ENCODE data around the gene SPIRE2. TPM values are rescaled to one million over a fixed set of nuclear protein-coding genes. Genes with fewer than 3 reads are reported as not detected.

The SPIRE2 gene
- total and polyA plus RNA-seq, 2 of the 13 experiments (the other 11 are each of a cell fraction or from before 2014, with no cell fraction given): 13.3 to 37.5 TPM

DNA sequence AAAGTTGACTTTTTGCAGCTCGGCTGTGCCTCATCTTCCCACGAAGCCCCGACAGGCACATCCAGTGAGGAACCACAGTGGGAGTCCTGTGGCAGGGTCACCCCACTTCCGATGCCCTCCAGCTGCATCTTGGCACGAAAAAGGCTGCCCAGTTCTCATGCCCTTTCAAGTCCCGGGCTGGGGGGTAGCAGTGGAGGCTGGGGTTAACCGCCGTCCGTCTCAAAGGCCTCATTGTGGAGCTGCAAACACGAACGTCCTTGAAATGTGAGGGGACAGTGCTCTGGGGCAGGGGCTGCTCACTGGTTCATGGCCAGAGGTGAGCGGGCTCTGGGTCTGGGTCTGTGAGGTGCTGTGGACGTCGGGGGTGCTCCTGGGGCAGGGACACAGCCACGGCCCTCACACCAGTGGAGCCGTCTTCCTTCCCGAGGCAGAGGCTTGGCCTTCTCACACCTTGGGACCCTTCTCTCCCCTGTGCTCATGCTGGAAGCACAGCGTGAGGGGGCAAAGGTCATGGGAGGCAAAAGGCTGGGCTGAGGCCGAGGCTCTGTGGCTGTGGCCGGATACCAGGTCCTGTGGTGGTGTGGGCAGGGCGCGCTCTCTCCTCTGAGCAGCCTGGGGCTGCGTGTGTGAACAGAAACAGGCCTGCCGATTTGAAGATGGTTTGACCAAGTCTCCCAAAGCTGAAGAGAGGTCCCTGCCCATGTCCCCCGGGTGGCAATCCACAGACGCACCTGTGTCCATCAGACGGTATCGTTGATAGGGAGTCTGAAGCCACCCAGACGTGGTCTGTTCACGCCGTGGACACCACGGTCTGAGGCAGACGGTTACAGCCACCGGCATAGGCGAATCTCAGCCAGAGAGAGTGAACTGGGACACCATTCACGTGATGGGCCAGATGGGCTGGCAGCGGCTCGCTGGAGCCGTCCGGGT lies 87.3 kb downstream of the SPIRE2 start (continued):
- TF ChIP-seq, protein P1, sequence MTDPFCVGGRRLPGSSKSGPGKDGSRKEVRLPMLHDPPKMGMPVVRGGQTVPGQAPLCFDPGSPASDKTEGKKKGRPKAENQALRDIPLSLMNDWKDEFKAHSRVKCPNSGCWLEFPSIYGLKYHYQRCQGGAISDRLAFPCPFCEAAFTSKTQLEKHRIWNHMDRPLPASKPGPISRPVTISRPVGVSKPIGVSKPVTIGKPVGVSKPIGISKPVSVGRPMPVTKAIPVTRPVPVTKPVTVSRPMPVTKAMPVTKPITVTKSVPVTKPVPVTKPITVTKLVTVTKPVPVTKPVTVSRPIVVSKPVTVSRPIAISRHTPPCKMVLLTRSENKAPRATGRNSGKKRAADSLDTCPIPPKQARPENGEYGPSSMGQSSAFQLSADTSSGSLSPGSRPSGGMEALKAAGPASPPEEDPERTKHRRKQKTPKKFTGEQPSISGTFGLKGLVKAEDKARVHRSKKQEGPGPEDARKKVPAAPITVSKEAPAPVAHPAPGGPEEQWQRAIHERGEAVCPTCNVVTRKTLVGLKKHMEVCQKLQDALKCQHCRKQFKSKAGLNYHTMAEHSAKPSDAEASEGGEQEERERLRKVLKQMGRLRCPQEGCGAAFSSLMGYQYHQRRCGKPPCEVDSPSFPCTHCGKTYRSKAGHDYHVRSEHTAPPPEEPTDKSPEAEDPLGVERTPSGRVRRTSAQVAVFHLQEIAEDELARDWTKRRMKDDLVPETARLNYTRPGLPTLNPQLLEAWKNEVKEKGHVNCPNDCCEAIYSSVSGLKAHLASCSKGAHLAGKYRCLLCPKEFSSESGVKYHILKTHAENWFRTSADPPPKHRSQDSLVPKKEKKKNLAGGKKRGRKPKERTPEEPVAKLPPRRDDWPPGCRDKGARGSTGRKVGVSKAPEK (CRISPR knock-in tag; IDR thresholded peaks at IDR 0.05; ENCODE audit: borderline replicate concordance): no peak
- TF ChIP-seq, protein P2, sequence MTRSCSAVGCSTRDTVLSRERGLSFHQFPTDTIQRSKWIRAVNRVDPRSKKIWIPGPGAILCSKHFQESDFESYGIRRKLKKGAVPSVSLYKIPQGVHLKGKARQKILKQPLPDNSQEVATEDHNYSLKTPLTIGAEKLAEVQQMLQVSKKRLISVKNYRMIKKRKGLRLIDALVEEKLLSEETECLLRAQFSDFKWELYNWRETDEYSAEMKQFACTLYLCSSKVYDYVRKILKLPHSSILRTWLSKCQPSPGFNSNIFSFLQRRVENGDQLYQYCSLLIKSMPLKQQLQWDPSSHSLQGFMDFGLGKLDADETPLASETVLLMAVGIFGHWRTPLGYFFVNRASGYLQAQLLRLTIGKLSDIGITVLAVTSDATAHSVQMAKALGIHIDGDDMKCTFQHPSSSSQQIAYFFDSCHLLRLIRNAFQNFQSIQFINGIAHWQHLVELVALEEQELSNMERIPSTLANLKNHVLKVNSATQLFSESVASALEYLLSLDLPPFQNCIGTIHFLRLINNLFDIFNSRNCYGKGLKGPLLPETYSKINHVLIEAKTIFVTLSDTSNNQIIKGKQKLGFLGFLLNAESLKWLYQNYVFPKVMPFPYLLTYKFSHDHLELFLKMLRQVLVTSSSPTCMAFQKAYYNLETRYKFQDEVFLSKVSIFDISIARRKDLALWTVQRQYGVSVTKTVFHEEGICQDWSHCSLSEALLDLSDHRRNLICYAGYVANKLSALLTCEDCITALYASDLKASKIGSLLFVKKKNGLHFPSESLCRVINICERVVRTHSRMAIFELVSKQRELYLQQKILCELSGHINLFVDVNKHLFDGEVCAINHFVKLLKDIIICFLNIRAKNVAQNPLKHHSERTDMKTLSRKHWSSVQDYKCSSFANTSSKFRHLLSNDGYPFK (CRISPR knock-in tag; IDR thresholded peaks at IDR 0.05; ENCODE audit: borderline replicate concordance): peak; percentile 73; the same call in 1 of the 2 replicates
- TF ChIP-seq GLI4 (CRISPR knock-in tag; IDR thresholded peaks at IDR 0.05; ENCODE audit: borderline replicate concordance): peak; percentile 98
- TF ChIP-seq SNAPC2 (CRISPR knock-in tag; IDR thresholded peaks at IDR 0.05): no peak
- peak; percentile 94 for TF ChIP-seq ZNF766 (CRISPR knock-in tag; IDR thresholded peaks at IDR 0.05; ENCODE audit: borderline replicate concordance)
- TF ChIP-seq FOXO4 (CRISPR knock-in tag; conservative IDR thresholded peaks at IDR 0.05): no peak
- TF ChIP-seq SIX1 (CRISPR knock-in tag; IDR thresholded peaks at IDR 0.05; ENCODE audit: borderline replicate concordance): no peak
- TF ChIP-seq, protein P3, sequence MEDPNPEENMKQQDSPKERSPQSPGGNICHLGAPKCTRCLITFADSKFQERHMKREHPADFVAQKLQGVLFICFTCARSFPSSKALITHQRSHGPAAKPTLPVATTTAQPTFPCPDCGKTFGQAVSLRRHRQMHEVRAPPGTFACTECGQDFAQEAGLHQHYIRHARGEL (CRISPR knock-in tag; IDR thresholded peaks at IDR 0.05): peak; percentile 82; the same call in 1 of the 2 replicates
- no peak for TF ChIP-seq NONO (IDR thresholded peaks at IDR 0.05)
- peak; percentile 95 for TF ChIP-seq NONO (CRISPR knock-in tag; conservative IDR thresholded peaks at IDR 0.05)
- no peak for TF ChIP-seq TRIM24 (CRISPR knock-in tag; IDR thresholded peaks at IDR 0.05)
- no peak for TF ChIP-seq MBNL3 (CRISPR knock-in tag; conservative IDR thresholded peaks at IDR 0.05)
- peak; percentile 78 for TF ChIP-seq POLR2G (IDR thresholded peaks at IDR 0.05; ENCODE audit: low read depth, low read length)
- TF ChIP-seq SKIL (CRISPR knock-in tag; IDR thresholded peaks at IDR 0.05; ENCODE audit: borderline replicate concordance): peak; percentile 73; the same call in 1 of the 2 replicates
- peak; percentile 96 for TF ChIP-seq AKAP8 (CRISPR knock-in tag; IDR thresholded peaks at IDR 0.05)
- peak; percentile 79; the same call in 1 of the 2 replicates for TF ChIP-seq ZNF317 (CRISPR knock-in tag; IDR thresholded peaks at IDR 0.05)
- TF ChIP-seq TSC22D2 (CRISPR knock-in tag; IDR thresholded peaks at IDR 0.05; ENCODE audit: borderline replicate concordance): no peak
- TF ChIP-seq MXI1 (IDR thresholded peaks at IDR 0.05; ENCODE audit: borderline replicate concordance, low read depth, low read length): peak; percentile 62; the same call in 1 of the 3 replicates

Measured in HepG2 (cell line).